A549 (cell line): ENCODE measurements around the gene ZNF492.

Experiments
- BCL3 ChIP-seq: fragments of >200 bp; sonication (Bioruptor Twin); formaldehyde crosslinking; IDR thresholded peaks from 3 replicates; pipeline ENCODE4 v1.6.1; 2016
- CTCF ChIP-seq: fragments of >200 bp; sonication (Bioruptor Twin); formaldehyde crosslinking; IDR thresholded peaks from 3 replicates; pipeline ENCODE4 v1.5.1; 2016
- HES2 ChIP-seq: fragments of >200 bp; sonication (Bioruptor Twin); formaldehyde crosslinking; IDR thresholded peaks from 2 replicates; pipeline ENCODE4 v1.6.1; 2016

GRCh38 chr19:22634450-22634827 lies 315 bp downstream of the ZNF492 start:
- no peak for TF ChIP-seq HES2
- no peak for TF ChIP-seq BCL3
- TF ChIP-seq CTCF: no peak
